OCI-M2 (cell line): ENCODE measurements around the gene FETUB.

ENCODE experiments used
- DNase-seq: peaks from one replicate; lab custom pipeline; 2025; ENCODE audit not compliant: unreplicated experiment; lab: John Stamatoyannopoulos, UW

The FETUB gene

GRCh38 chr3:186612721-186613636 lies 27.2 kb upstream of the FETUB start, which contains the start of gene AHSG:
TSS of gene AHSG (plus strand) at chr3:186613060. CDS start at chr3:186613142, 82 bp downstream.
- no peak for DNase-seq

- DNase-seq: no peak
These were observed 26.4 kb upstream of the FETUB start for GRCh38 chr3:186613637-186614265.

- DNase-seq: no peak
These were observed 26.0 kb upstream of the FETUB start for GRCh38 chr3:186614266-186614596.

- DNase-seq: no peak
These were observed 25.4 kb upstream of the FETUB start for GRCh38 chr3:186614597-186615483.

- DNase-seq: no peak
These were observed 23.9 kb upstream of the FETUB start for GRCh38 chr3:186616299-186616617.

GRCh38 chr3:186617036-186617946 lies 22.9 kb upstream of the FETUB start:
- no peak for DNase-seq

GRCh38 chr3:186618318-186618938 lies 21.8 kb upstream of the FETUB start:
- DNase-seq: no peak

GRCh38 chr3:186619787-186620212 lies 20.4 kb upstream of the FETUB start:
- DNase-seq: no peak

GRCh38 chr3:186620213-186621092 lies 19.7 kb upstream of the FETUB start:
- no peak for DNase-seq

- no peak for DNase-seq
These were observed 18.1 kb upstream of the FETUB start for GRCh38 chr3:186621894-186622650.

GRCh38 chr3:186622651-186623310 lies 17.4 kb upstream of the FETUB start:
- no peak for DNase-seq

- no peak for DNase-seq
These were observed 15.6 kb upstream of the FETUB start for GRCh38 chr3:186624598-186624997.

GRCh38 chr3:186625600-186626042 lies 14.6 kb upstream of the FETUB start:
- DNase-seq: no peak

- DNase-seq: no peak
These were observed 13.8 kb upstream of the FETUB start for GRCh38 chr3:186626254-186626847.

- DNase-seq: no peak
These were observed 12.3 kb upstream of the FETUB start for GRCh38 chr3:186627852-186628414.

- DNase-seq: no peak
These were observed 11.4 kb upstream of the FETUB start for GRCh38 chr3:186628756-186629155.
